Naive B cell (primary cell): ENCODE results near the gene RHBDD3. TPM values are rescaled to one million over a fixed set of nuclear protein-coding genes. Genes with fewer than 3 reads are reported as not detected.

Experiments used
- ATAC-seq, 2 donors: fragments of 150-1000 bp; cut with Tn5 transposase; 2 replicates each; pipeline ENCODE4 v1.10.0; 2021; ENCODE audit warnings: low read depth in 2 of 2, mild to moderate bottlenecking in 2 of 2, moderate library complexity in 2 of 2
- DNase-seq: peaks from one replicate; pipeline ENCODE4 v3.0.0; 2022
- H3K27ac Mint-ChIP-seq, 6 donors: one replicate each; pipeline ENCODE4 v1.8.0; 2020 to 2022; ENCODE audit warnings: mild to moderate bottlenecking in 6 of 6, mixed read lengths in 6 of 6, moderate library complexity in 5 of 6, inconsistent platforms in 2 of 6
- H3K27me3 Mint-ChIP-seq, 3 donors: one replicate each; pipeline ENCODE4 v1.8.0; 2021 to 2022; ENCODE audit warnings: mixed read lengths in 3 of 3, mild to moderate bottlenecking in 1 of 3
- H3K36me3 Mint-ChIP-seq, 2 donors: one replicate each; pipeline ENCODE4 v1.8.0; 2020 to 2022; ENCODE audit warnings: mixed read lengths in 2 of 2, inconsistent platforms in 1 of 2, mild to moderate bottlenecking in 1 of 2
- H3K4me1 Mint-ChIP-seq, 3 donors: one replicate each; pipeline ENCODE4 v1.8.0; 2020 to 2022; ENCODE audit warnings: mixed read lengths in 3 of 3, inconsistent platforms in 1 of 3, mild to moderate bottlenecking in 1 of 3, moderate library complexity in 1 of 3
- H3K4me3 Mint-ChIP-seq, 8 donors: one replicate each; pipeline ENCODE4 v1.8.0; 2020 to 2022; ENCODE audit warnings: mild to moderate bottlenecking in 8 of 8, mixed read lengths in 8 of 8, moderate library complexity in 8 of 8, inconsistent platforms in 2 of 8
- H3K9me3 Mint-ChIP-seq, 7 donors: one replicate each; pipeline ENCODE4 v1.8.0; 2020 to 2022; ENCODE audit warnings: mixed read lengths in 7 of 7, mild to moderate bottlenecking in 5 of 7, inconsistent platforms in 2 of 7, moderate library complexity in 1 of 7
- polyA plus RNA-seq, 6 donors: library from polyadenylated mRNA; unstranded; fragments of 300-500 nt; fragmentation: Illumina TruSeq; gene quantifications; one replicate each; pipeline ENCODE4 v1.2.3, GENCODE V29; 2021; ENCODE audit warnings: low read depth in 6 of 6

Gene RHBDD3
- polyA plus RNA-seq, 6 donors from 2014 or later, result 0.72 to 4.2 (median 2.9) TPM; not detected in 1

GRCh38 chr22:29270475-29271271, 2.9 kb upstream of the RHBDD3 start:
- Mint-ChIP-seq H3K9me3 (peaks cover 0 to 3% (median 0%) of the 10 kb centered on the region in 7 donors), H3K36me3 (peaks cover 0 to 16% of the 10 kb centered on the region in 2 donors)
- no peak for DNase-seq

GRCh38 chr22:29269731-29270474, 2.1 kb upstream of the RHBDD3 start:
- Mint-ChIP-seq H3K4me3 (peak overlapping the region; percentile 89 to 100 (median 97)), H3K4me1 (peaks cover 52 to 68% (median 61%) of the 10 kb centered on the region in 3 donors), H3K9me3 (peaks cover 0 to 3% (median 0%) of the 10 kb centered on the region in 7 donors), H3K27ac (peak overlapping the region; percentile 7 to 97 (median 66)), H3K27me3 (no peaks in the 10 kb centered on the region), H3K36me3 (peaks cover 0 to 16% of the 10 kb centered on the region in 2 donors)
- no peak for ATAC-seq
- no peak for DNase-seq

More at GRCh38 chr22:29270475-29271271, 2.9 kb upstream of the RHBDD3 start:
- H3K4me1 Mint-ChIP-seq, result peaks cover 52 to 72% (median 65%) of the 10 kb centered on the region in 3 donors
- H3K4me3 Mint-ChIP-seq, result peak overlapping the region; percentile 89 to 100 (median 97)
- peak overlapping the region in 5 of 6 donors; percentile 3 to 97 (median 61) for H3K27ac Mint-ChIP-seq
- ATAC-seq, result no peak
- H3K27me3 Mint-ChIP-seq, result no peaks in the 10 kb centered on the region

GRCh38 chr22:29269230-29269604, 1.4 kb upstream of the RHBDD3 start:
- H3K9me3 Mint-ChIP-seq, result peaks cover 0 to 3% (median 0%) of the 10 kb centered on the region in 7 donors
- peaks cover 0 to 10% of the 10 kb centered on the region in 2 donors for H3K36me3 Mint-ChIP-seq
- peak overlapping the region in 5 of 6 donors; percentile 76 to 97 (median 95) for H3K27ac Mint-ChIP-seq
- DNase-seq, result no peak
- no peaks in the 10 kb centered on the region for H3K27me3 Mint-ChIP-seq
- H3K4me3 Mint-ChIP-seq, result peak overlapping the region; percentile 89 to 100 (median 97)
- no peak for ATAC-seq
- peaks cover 46 to 61% (median 58%) of the 10 kb centered on the region in 3 donors for H3K4me1 Mint-ChIP-seq

- no peaks in the 10 kb centered on the region for H3K27me3 Mint-ChIP-seq
- DNase-seq, result no peak
- H3K36me3 Mint-ChIP-seq, result peaks cover 0 to 8% of the 10 kb centered on the region in 2 donors
- peaks cover 44 to 59% (median 58%) of the 10 kb centered on the region in 3 donors for H3K4me1 Mint-ChIP-seq
- peak; percentile 13 to 15 for ATAC-seq
- H3K4me3 Mint-ChIP-seq, result peak overlapping the region; percentile 89 to 100 (median 97)
- H3K27ac Mint-ChIP-seq, result peak overlapping the region; percentile 97 to 100 (median 99)
- peaks cover 0 to 3% (median 0%) of the 10 kb centered on the region in 7 donors for H3K9me3 Mint-ChIP-seq
These were observed 889 bp upstream of the RHBDD3 start for GRCh38 chr22:29268511-29269229.

- Mint-ChIP-seq H3K4me1 (peaks cover 36 to 52% (median 50%) of the 10 kb centered on the region in 3 donors), H3K27ac (peak overlapping the region in 4 of 6 donors; percentile 97 to 100 (median 99)), H3K36me3 (peaks cover 0 to 8% of the 10 kb centered on the region in 2 donors), H3K9me3 (peaks cover 0 to 3% (median 0%) of the 10 kb centered on the region in 7 donors), H3K27me3 (no peaks in the 10 kb centered on the region), H3K4me3 (peak overlapping the region; percentile 89 to 100 (median 97))
- ATAC-seq, result peak; percentile 45 to 48
- no peak for DNase-seq
These were observed 321 bp downstream of the RHBDD3 start for GRCh38 chr22:29267462-29267857.

GRCh38 chr22:29266564-29267461, 968 bp downstream of the RHBDD3 start:
- Mint-ChIP-seq H3K4me3 (peak overlapping the region; percentile 89 to 100 (median 97)), H3K27me3 (no peaks in the 10 kb centered on the region), H3K36me3 (peaks cover 0 to 8% of the 10 kb centered on the region in 2 donors), H3K4me1 (peaks cover 32 to 46% (median 43%) of the 10 kb centered on the region in 3 donors), H3K9me3 (peaks cover 0 to 3% (median 0%) of the 10 kb centered on the region in 7 donors), H3K27ac (peak overlapping the region in 3 of 6 donors; percentile 42 to 99 (median 97))
- ATAC-seq (no peak), DNase-seq (no peak)

GRCh38 chr22:29265929-29266328, 1.9 kb downstream of the RHBDD3 start:
- DNase-seq (no peak), ATAC-seq (no peak)
- Mint-ChIP-seq H3K9me3 (peaks cover 0 to 3% (median 0%) of the 10 kb centered on the region in 7 donors), H3K27me3 (no peaks in the 10 kb centered on the region), H3K36me3 (peaks cover 0 to 8% of the 10 kb centered on the region in 2 donors), H3K4me3 (peak overlapping the region in 3 of 8 donors; percentile 96 to 100 (median 97)), H3K4me1 (peaks cover 24 to 37% (median 35%) of the 10 kb centered on the region in 3 donors), H3K27ac (peak overlapping the region in 2 of 6 donors; percentile 76 to 97)

GRCh38 chr22:29265305-29265704, 2.5 kb downstream of the RHBDD3 start:
- H3K27ac Mint-ChIP-seq, result peak overlapping the region in 1 of 6 donors; percentile 81
- DNase-seq (no peak), ATAC-seq (no peak)
- no peaks in the 10 kb centered on the region for H3K27me3 Mint-ChIP-seq
- peaks cover 18 to 31% (median 29%) of the 10 kb centered on the region in 3 donors for H3K4me1 Mint-ChIP-seq
- peaks cover 0 to 3% (median 0%) of the 10 kb centered on the region in 7 donors for H3K9me3 Mint-ChIP-seq
- peak overlapping the region in 1 of 8 donors; percentile 38 for H3K4me3 Mint-ChIP-seq
- peaks cover 0 to 8% of the 10 kb centered on the region in 2 donors for H3K36me3 Mint-ChIP-seq

- peaks cover 10 to 17% (median 14%) of the 10 kb centered on the region in 3 donors for H3K4me1 Mint-ChIP-seq
- H3K4me3 Mint-ChIP-seq, result no peak overlapping the region
- no peak for DNase-seq
- peaks cover 0 to 8% of the 10 kb centered on the region in 2 donors for H3K36me3 Mint-ChIP-seq
- H3K27me3 Mint-ChIP-seq, result no peaks in the 10 kb centered on the region
- ATAC-seq, result no peak
- peaks cover 0 to 3% (median 0%) of the 10 kb centered on the region in 7 donors for H3K9me3 Mint-ChIP-seq
- no peak overlapping the region for H3K27ac Mint-ChIP-seq
These were observed 3.9 kb downstream of the RHBDD3 start for GRCh38 chr22:29263791-29264276.

- H3K9me3 Mint-ChIP-seq, result no peaks in the 10 kb centered on the region
- DNase-seq (no peak), ATAC-seq (no peak)
- no peaks in the 10 kb centered on the region for H3K36me3 Mint-ChIP-seq
- H3K4me1 Mint-ChIP-seq, result no peaks in the 10 kb centered on the region
- H3K27ac Mint-ChIP-seq, result no peak overlapping the region
- H3K27me3 Mint-ChIP-seq, result no peaks in the 10 kb centered on the region
- H3K4me3 Mint-ChIP-seq, result no peak overlapping the region
These were observed 7.0 kb downstream of the RHBDD3 start for GRCh38 chr22:29260601-29261315.

GRCh38 chr22:29260031-29260560, 7.7 kb downstream of the RHBDD3 start:
- H3K36me3 Mint-ChIP-seq, result no peaks in the 10 kb centered on the region
- H3K4me3 Mint-ChIP-seq, result no peak overlapping the region
- no peak overlapping the region for H3K27ac Mint-ChIP-seq
- no peaks in the 10 kb centered on the region for H3K4me1 Mint-ChIP-seq
- ATAC-seq, result no peak
- H3K9me3 Mint-ChIP-seq, result no peaks in the 10 kb centered on the region
- no peak for DNase-seq
- no peaks in the 10 kb centered on the region for H3K27me3 Mint-ChIP-seq
